ENCODE data around the gene PTPRD.
"Not testable (repeated sequence)": the region's sequence is repeated elsewhere in the genome, so short reads cannot be mapped to it uniquely, and the experiment has no call there.

The PTPRD gene

DNA sequence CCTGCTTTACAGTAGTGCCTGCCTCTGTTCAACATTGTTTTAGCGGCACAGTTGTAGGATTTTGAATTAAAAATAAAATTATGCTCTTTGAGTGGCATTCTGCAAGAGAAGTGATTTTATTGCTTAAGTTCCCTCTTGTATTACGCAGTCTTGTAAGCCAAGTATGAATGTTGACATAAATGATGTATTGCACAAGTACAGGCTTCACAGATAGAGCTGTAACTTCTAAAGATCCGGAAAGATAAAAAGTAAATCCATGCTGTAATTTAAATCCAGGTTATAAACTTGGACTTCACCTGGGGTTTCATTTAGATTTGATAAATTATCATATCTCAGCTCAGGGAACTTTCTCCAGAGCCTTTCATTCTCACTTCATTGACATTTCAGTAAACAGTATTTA, 1114.7 kb downstream of the PTPRD start:
- TF ChIP-seq, protein P1, sequence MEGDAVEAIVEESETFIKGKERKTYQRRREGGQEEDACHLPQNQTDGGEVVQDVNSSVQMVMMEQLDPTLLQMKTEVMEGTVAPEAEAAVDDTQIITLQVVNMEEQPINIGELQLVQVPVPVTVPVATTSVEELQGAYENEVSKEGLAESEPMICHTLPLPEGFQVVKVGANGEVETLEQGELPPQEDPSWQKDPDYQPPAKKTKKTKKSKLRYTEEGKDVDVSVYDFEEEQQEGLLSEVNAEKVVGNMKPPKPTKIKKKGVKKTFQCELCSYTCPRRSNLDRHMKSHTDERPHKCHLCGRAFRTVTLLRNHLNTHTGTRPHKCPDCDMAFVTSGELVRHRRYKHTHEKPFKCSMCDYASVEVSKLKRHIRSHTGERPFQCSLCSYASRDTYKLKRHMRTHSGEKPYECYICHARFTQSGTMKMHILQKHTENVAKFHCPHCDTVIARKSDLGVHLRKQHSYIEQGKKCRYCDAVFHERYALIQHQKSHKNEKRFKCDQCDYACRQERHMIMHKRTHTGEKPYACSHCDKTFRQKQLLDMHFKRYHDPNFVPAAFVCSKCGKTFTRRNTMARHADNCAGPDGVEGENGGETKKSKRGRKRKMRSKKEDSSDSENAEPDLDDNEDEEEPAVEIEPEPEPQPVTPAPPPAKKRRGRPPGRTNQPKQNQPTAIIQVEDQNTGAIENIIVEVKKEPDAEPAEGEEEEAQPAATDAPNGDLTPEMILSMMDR (IDR thresholded peaks at IDR 0.05; ENCODE audit: low read depth, low read length, missing control alignments), result no peak
- in situ Hi-C loops (cut with HindIII; ENCODE audit: low sequenced_read_pairs), result no loop called here
- no peak overlapping the region for H3K4me3 ChIP-seq (ENCODE audit: low read depth, low read length)
- no peak for DNase-seq (ENCODE audit: low read depth)

GRCh38 chr9:9494336-9494735, 1118.5 kb downstream of the PTPRD start:
- in situ Hi-C loops (cut with HindIII; ENCODE audit: low sequenced_read_pairs), result no loop called here
- no peak for DNase-seq (ENCODE audit: low read depth)
- H3K4me3 ChIP-seq (ENCODE audit: low read depth, low read length), result no peak overlapping the region
- TF ChIP-seq, protein P1 (IDR thresholded peaks at IDR 0.05; ENCODE audit: low read depth, low read length, missing control alignments), result no peak

DNA sequence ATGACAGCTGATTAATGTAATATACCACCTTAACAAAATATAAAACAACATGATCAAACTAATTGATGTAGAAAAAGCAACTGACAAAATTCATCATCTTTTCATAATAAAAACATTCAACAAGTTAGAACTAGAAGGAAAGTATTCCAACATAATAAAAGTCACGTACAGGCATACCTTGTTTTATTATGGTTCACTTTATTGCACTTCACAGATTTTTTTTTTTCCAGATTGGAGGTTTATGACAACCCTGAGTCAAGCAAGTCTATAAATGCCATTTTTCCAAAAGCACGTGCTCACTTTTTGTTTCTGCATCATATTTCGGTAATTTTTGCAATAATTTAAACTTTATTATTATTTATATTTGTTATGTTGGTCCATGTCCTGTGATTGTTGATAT, 1120.3 kb downstream of the PTPRD start:
- TF ChIP-seq, protein P1 (IDR thresholded peaks at IDR 0.05; ENCODE audit: low read depth, low read length, missing control alignments), result no peak
- DNase-seq (ENCODE audit: low read depth), result no peak
- in situ Hi-C loops (cut with HindIII; ENCODE audit: low sequenced_read_pairs), result no loop called here
- H3K4me3 ChIP-seq (ENCODE audit: low read depth, low read length), result no peak overlapping the region

DNA sequence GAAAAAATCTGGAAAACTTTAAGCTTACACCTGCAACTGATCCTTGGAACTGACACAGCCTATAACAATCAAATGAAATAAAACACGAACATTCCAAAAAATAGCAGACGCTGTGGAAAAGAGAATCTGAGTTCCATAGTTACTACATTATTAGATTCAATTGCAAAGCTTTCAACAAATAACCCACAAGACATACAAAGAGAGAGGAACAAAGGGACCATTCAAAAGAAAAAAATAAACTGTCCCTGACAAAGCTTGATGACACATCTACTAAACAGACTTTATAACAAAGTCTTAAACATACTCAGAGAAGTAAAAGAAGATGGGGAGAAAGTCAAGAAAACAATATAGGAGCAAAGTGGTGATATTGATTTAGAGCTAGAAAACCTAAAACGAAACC, 1123.6 kb downstream of the PTPRD start:
- in situ Hi-C loops (cut with HindIII; ENCODE audit: low sequenced_read_pairs), result no loop called here
- TF ChIP-seq, protein P1 (IDR thresholded peaks at IDR 0.05; ENCODE audit: low read depth, low read length, missing control alignments), result no peak
- no peak for DNase-seq (ENCODE audit: low read depth)
- no peak overlapping the region for H3K4me3 ChIP-seq (ENCODE audit: low read depth, low read length)

GRCh38 chr9:9483175-9483574, 1129.6 kb downstream of the PTPRD start:
- no peak for DNase-seq (ENCODE audit: low read depth)

GRCh38 chr9:9478741-9479140, 1134.1 kb downstream of the PTPRD start:
- TF ChIP-seq, protein P1 (IDR thresholded peaks at IDR 0.05; ENCODE audit: low read depth, low read length, missing control alignments), result no peak
- in situ Hi-C loops (cut with HindIII; ENCODE audit: low sequenced_read_pairs), result no loop called here
- no peak for DNase-seq (ENCODE audit: low read depth)

More at GRCh38 chr9:9483175-9483574, 1129.6 kb downstream of the PTPRD start:
- H3K4me3 ChIP-seq (ENCODE audit: low read depth, low read length), result no peak overlapping the region
- in situ Hi-C loops (cut with HindIII; ENCODE audit: low sequenced_read_pairs), result no loop called here
- TF ChIP-seq, protein P1 (IDR thresholded peaks at IDR 0.05; ENCODE audit: low read depth, low read length, missing control alignments), result no peak

GRCh38 chr9:9469271-9469670, 1143.5 kb downstream of the PTPRD start:
- H3K4me3 ChIP-seq (ENCODE audit: low read depth, low read length), result no peak overlapping the region
- DNase-seq (ENCODE audit: low read depth), result no peak
- TF ChIP-seq, protein P1 (IDR thresholded peaks at IDR 0.05; ENCODE audit: low read depth, low read length, missing control alignments), result no peak
- in situ Hi-C loops (cut with HindIII; ENCODE audit: low sequenced_read_pairs), result no loop called here

More at GRCh38 chr9:9478741-9479140, 1134.1 kb downstream of the PTPRD start:
- no peak overlapping the region for H3K4me3 ChIP-seq (ENCODE audit: low read depth, low read length)

- in situ Hi-C loops (cut with HindIII; ENCODE audit: low sequenced_read_pairs); H3K4me3 ChIP-seq (ENCODE audit: low read depth, low read length): not testable (repeated sequence)
Observed at GRCh38 chr9:9441874-9442273, 1170.9 kb downstream of the PTPRD start.

More at GRCh38 chr9:9441874-9442273, 1170.9 kb downstream of the PTPRD start:
- DNase-seq (ENCODE audit: low read depth), result not testable (repeated sequence)
